Measurements from ENCODE around the gene GRAMD1A. TPM values are rescaled to one million over a fixed set of nuclear protein-coding genes. Genes with fewer than 3 reads are reported as not detected.
"Not testable (repeated sequence)": the region's sequence is repeated elsewhere in the genome, so short reads cannot be mapped to it uniquely, and the experiment has no call there.

Gene GRAMD1A
- total and polyA plus RNA-seq, 2 of the 8 experiments (the other 6 are each of a cell fraction or from before 2014, with no cell fraction given): 113 to 154 TPM

GRCh38 chr19:34965505-34965904, 34.6 kb upstream of the GRAMD1A start:
- H3K36me3 ChIP-seq (ENCODE audit: control insufficient read depth in 2 of 4, insufficient read depth in 4 of 4, low read length in 3 of 4); H4K5ac ChIP-seq (ENCODE audit: insufficient read length, low read depth, low read length); H2BK5ac ChIP-seq (ENCODE audit: low read depth, low read length); CTCF ChIA-PET (ENCODE audit: partially characterized antibody); H3K79me1 ChIP-seq (ENCODE audit: low read depth, low read length); H3K4ac ChIP-seq (replicated peaks; ENCODE audit: insufficient read length, low read depth, low read length); H3K14ac ChIP-seq (ENCODE audit: insufficient read length); H3K23ac ChIP-seq (ENCODE audit: insufficient read length); H2BK12ac ChIP-seq (ENCODE audit: low read depth, low read length); H4K20me1 ChIP-seq (replicated peaks in 1 of 2; ENCODE audit: control insufficient read depth in 1 of 2, insufficient read depth in 2 of 2, low read length in 2 of 2); H4K8ac ChIP-seq (ENCODE audit: extremely low read depth, insufficient read depth, low read length); H2AK5ac ChIP-seq (ENCODE audit: low read depth, low read length); H2BK120ac ChIP-seq (replicated peaks; ENCODE audit: low read depth, low read length); H2BK15ac ChIP-seq (ENCODE audit: low read length); H3K9ac ChIP-seq (replicated peaks in 1 of 4; ENCODE audit: extremely low read depth in 1 of 4, low read depth in 3 of 4, low read length in 3 of 4); FAIRE-seq; H2BK20ac ChIP-seq (ENCODE audit: low read length); H2AFZ ChIP-seq (ENCODE audit: low read length); H3K18ac ChIP-seq (ENCODE audit: extremely low read depth, low read length); H3K4me3 ChIP-seq (ENCODE audit: extremely low read depth in 1 of 4, insufficient read depth in 2 of 4, low read depth in 3 of 4, low read length in 4 of 4); H3K27ac ChIP-seq (ENCODE audit: low read depth, low read length); H3K23me2 ChIP-seq (ENCODE audit: low read depth, low read length); H3K4me2 ChIP-seq (ENCODE audit: insufficient read depth in 1 of 2, low read depth in 2 of 2, low read length in 2 of 2); H3K56ac ChIP-seq (replicated peaks; ENCODE audit: insufficient read length, low read depth, low read length); DNase-seq (ENCODE audit: low read depth in 1 of 2, low spot score in 2 of 2); H4K91ac ChIP-seq (replicated peaks; ENCODE audit: insufficient read length, low read length): not testable (repeated sequence)
- Histone ChIP-seq H3K9me3 (ENCODE audit: insufficient read depth in 2 of 2, low read depth in 1 of 2, low read length in 1 of 2) (peaks cover 13 to 16% of the 10 kb centered on the region in 2 experiments), H3K27me3 (replicated peaks in 1 of 4; ENCODE audit: control insufficient read depth in 3 of 4, extremely low read depth in 1 of 4, insufficient read depth in 3 of 4, low read length in 3 of 4) (peaks cover 0 to 11% (median 5%) of the 10 kb centered on the region in 4 experiments; a peak in 4 of 7 replicates), H3K4me1 (replicated peaks in 1 of 4; ENCODE audit: control insufficient read depth in 3 of 4, insufficient read depth in 4 of 4, low read length in 3 of 4) (peaks cover 0 to 13% (median 5%) of the 10 kb centered on the region in 4 experiments; a peak in 3 of 7 replicates), H3K79me2 (ENCODE audit: control insufficient read depth in 1 of 2, insufficient read depth in 2 of 2, low read length in 2 of 2) (peaks cover 0 to 16% of the 10 kb centered on the region in 2 experiments; a peak in 2 of 4 replicates)
- TF ChIP-seq CEBPB (IDR thresholded peaks at IDR 0.05; ENCODE audit: low read depth, low read length) (0 out of 2 replicates have a peak, but pooled peaks have one; percentile 31), YY1 (IDR thresholded peaks at IDR 0.05; ENCODE audit: low read depth, low read length) (peak; percentile 42; the same call in 1 of the 2 replicates), SP1 (IDR thresholded peaks at IDR 0.05; ENCODE audit: low read depth, low read length) (peak; percentile 65; the same call in 1 of the 2 replicates), EP300 (IDR thresholded peaks at IDR 0.05; ENCODE audit: borderline replicate concordance in 1 of 2, low read depth in 2 of 2, low read length in 2 of 2) (peak in 1 of 2 experiments; percentile 89; a peak in 1 of 3 replicates)
- WGBS, 2 experiments (ENCODE audit: extremely low coverage in 1 of 2, insufficient coverage in 1 of 2, insufficient read length in 1 of 2, insufficient replicate concordance in 2 of 2, low coverage in 1 of 2, low lambda C conversion rate in 2 of 2, missing lambda C conversion rate in 1 of 2): 56% methylated on average over 5 of the region's 5 CpGs; no CpG with 5 or more reads in 1 of the 2 experiments
- POLR2A ChIA-PET (ENCODE audit: partially characterized antibody): interaction anchor here (1.3 to 1.4 kb wide), 2 partner anchors 34 to 62 kb away, joined by 3 to 5 read pairs; no protein-coding TSS in a partner anchor

Data from H1 (cell line).